HCT116 (cell line): Measurements from ENCODE around the gene MVK.

ENCODE experiments used
- CEBPB ChIP-seq: IDR thresholded peaks from 2 replicates; pipeline ENCODE4 v1.6.1; 2012; ENCODE audit warnings: low read depth
- CTCF ChIP-seq, 3 experiments: fragments of 200-600 bp in 1 of 3; sonication (generic) in 1 of 3; IDR thresholded peaks in 2 of 3; conservative IDR thresholded peaks in 1 of 3; 2 replicates each; pipeline ENCODE4 v1.5.1; 2012 to 2017; ENCODE audit warnings: low read depth in 2 of 3, low read length in 2 of 3, antibody characterized with exemption in 1 of 3, borderline replicate concordance in 1 of 3, control low read depth in 1 of 3, mild to moderate bottlenecking in 1 of 3, mixed read lengths in 1 of 3, mixed run types in 1 of 3, moderate library complexity in 1 of 3; ENCODE audit not compliant: insufficient read depth in 1 of 3
- EZH2 ChIP-seq: fragments of 200-600 bp; sonication (generic); IDR thresholded peaks from 2 replicates; pipeline ENCODE4 v1.6.1; 2017; ENCODE audit warnings: antibody characterized with exemption, mixed run types
- MAX ChIP-seq: IDR thresholded peaks from 2 replicates; pipeline ENCODE4 v1.6.1; 2012
- POLR2A ChIP-seq: IDR thresholded peaks from 2 replicates; pipeline ENCODE4 v1.7.0; 2011; ENCODE audit warnings: borderline replicate concordance; ENCODE audit not compliant: insufficient read depth, insufficient read length; ENCODE audit errors: extremely low read depth
- POLR2AphosphoS5 ChIP-seq: IDR thresholded peaks from 2 replicates; pipeline ENCODE4 v1.6.1; 2011; ENCODE audit warnings: mild to moderate bottlenecking, low read depth, low read length, moderate library complexity
- RAD21 ChIP-seq: IDR thresholded peaks from 2 replicates; pipeline ENCODE4 v1.6.1; 2012; ENCODE audit warnings: low read depth, mild to moderate bottlenecking
- SIN3A ChIP-seq: IDR thresholded peaks from 2 replicates; pipeline ENCODE4 v1.6.1; 2012; ENCODE audit warnings: low read depth
- SRF ChIP-seq: IDR thresholded peaks from 2 replicates; pipeline ENCODE4 v1.6.1; 2012; ENCODE audit warnings: low read depth
- TCF7L2 ChIP-seq: IDR thresholded peaks from 2 replicates; pipeline ENCODE4 v1.7.0; 2011; ENCODE audit warnings: borderline replicate concordance, inconsistent platforms; ENCODE audit not compliant: insufficient read depth, insufficient read length; ENCODE audit errors: extremely low read depth
- YY1 ChIP-seq: IDR thresholded peaks from 2 replicates; pipeline ENCODE4 v1.6.1; 2011; ENCODE audit warnings: low read length, low read depth, moderate library complexity, mild to moderate bottlenecking; ENCODE audit not compliant: insufficient replicate concordance; ENCODE audit errors: extremely low read depth
- ZBTB33 ChIP-seq: IDR thresholded peaks from 2 replicates; pipeline ENCODE4 v1.6.1; 2011; ENCODE audit warnings: mild to moderate bottlenecking, low read length, moderate library complexity; ENCODE audit not compliant: insufficient replicate concordance; ENCODE audit errors: extremely low read depth
- TF ChIP-seq, protein P1 (sequence below): IDR thresholded peaks from 2 replicates; pipeline ENCODE4 v1.6.1; 2012; ENCODE audit warnings: low read depth

GRCh38 chr12:109559200-109559505 is 14.4 kb upstream of the MVK start:
- TF ChIP-seq POLR2A (no peak), TCF7L2 (no peak), EZH2 (no peak), CTCF (IDR thresholded peaks at IDR 0.05 in 2 of 3, conservative IDR thresholded peaks at IDR 0.05 in 1 of 3; ENCODE audit: borderline replicate concordance in 1 of 3, insufficient read depth in 1 of 3, low read depth in 2 of 3, low read length in 2 of 3) (no peak), RAD21 (no peak), POLR2AphosphoS5 (no peak), SIN3A (no peak), YY1 (no peak), ZBTB33 (no peak), MAX (no peak), CEBPB (no peak), SRF (no peak)
- TF ChIP-seq, protein P1, sequence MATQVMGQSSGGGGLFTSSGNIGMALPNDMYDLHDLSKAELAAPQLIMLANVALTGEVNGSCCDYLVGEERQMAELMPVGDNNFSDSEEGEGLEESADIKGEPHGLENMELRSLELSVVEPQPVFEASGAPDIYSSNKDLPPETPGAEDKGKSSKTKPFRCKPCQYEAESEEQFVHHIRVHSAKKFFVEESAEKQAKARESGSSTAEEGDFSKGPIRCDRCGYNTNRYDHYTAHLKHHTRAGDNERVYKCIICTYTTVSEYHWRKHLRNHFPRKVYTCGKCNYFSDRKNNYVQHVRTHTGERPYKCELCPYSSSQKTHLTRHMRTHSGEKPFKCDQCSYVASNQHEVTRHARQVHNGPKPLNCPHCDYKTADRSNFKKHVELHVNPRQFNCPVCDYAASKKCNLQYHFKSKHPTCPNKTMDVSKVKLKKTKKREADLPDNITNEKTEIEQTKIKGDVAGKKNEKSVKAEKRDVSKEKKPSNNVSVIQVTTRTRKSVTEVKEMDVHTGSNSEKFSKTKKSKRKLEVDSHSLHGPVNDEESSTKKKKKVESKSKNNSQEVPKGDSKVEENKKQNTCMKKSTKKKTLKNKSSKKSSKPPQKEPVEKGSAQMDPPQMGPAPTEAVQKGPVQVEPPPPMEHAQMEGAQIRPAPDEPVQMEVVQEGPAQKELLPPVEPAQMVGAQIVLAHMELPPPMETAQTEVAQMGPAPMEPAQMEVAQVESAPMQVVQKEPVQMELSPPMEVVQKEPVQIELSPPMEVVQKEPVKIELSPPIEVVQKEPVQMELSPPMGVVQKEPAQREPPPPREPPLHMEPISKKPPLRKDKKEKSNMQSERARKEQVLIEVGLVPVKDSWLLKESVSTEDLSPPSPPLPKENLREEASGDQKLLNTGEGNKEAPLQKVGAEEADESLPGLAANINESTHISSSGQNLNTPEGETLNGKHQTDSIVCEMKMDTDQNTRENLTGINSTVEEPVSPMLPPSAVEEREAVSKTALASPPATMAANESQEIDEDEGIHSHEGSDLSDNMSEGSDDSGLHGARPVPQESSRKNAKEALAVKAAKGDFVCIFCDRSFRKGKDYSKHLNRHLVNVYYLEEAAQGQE: no peak
